ENCODE measurements around the gene FRRS1L.

The FRRS1L gene

DNA sequence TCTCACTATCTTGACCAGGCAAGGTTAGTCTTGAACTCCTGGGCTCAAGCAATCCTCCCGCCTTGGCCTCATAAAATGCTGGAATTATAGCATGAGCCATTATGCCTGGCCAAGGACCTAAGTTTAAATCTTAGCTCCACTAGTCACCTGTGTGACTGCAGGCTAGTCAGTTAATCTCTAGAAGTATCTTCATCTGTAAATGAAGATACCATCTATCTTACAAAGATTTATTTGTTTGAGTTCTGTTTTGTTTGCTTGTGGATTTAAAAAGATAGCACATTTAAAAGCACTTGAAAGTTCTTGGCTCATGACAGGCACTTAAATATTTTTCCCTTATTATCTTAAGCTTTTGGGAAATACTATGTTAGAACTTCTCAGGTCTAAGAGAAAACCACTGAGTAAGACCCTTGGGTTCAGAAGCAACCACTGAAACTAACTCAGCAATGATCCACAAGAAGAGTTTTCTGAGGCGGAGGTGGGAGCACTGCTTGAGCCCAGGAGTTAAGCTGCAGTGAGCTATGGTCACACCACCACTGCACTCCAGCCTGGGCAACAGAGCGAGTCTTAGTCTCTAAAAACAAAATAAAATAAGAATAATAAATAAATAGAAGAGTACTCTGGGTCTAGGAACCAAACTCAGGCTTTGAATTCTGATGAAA is 66.4 kb downstream of the FRRS1L start:
- no peak for DNase-seq

GRCh38 chr9:109098960-109099308 is 68.1 kb downstream of the FRRS1L start:
- no peak for DNase-seq

GRCh38 chr9:109098171-109098959 is 68.7 kb downstream of the FRRS1L start:
- peak; percentile 38 for DNase-seq

- no peak for DNase-seq
These were observed 69.9 kb downstream of the FRRS1L start for GRCh38 chr9:109097146-109097545.

DNA sequence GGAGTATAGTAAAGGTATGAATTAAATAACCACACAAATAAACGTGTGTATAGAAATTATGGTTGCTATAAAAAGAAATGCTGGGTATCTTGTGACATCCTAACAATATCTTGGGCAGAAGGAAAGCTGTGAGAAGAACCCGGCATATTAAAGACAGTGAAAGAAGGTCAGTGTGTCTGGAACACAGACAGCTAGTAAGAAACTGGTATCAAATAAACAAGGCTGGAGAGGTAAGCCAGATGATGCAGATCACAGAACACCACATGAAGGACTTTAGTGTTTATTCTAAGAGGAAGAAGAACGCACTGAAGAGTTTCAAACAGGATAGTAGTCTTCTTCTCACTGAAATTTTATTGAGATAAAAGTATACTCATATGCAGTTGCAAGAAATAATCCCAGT is 71.7 kb downstream of the FRRS1L start:
- DNase-seq: no peak

DNA sequence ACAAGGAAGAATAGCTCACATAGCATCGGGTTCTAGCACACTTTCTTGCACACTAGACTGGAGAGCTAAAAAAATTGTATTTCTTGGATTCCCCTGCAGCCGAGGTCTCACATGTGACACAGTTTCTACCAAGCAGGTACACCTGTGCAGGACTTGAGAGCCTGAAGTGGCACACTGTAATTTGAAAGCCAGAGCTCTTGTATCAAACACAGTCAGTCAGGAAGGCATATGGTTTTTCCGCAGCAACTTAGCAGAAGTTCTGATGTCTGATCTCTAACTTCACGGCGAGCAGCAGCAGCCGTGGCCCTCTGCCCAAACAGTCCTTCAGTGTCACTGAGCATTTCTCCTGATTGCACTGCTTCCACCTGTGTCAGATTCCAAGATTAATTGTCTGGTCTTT is 72.8 kb downstream of the FRRS1L start:
- no peak for DNase-seq

GRCh38 chr9:109092587-109092986 is 74.5 kb downstream of the FRRS1L start:
- DNase-seq: no peak

DNA sequence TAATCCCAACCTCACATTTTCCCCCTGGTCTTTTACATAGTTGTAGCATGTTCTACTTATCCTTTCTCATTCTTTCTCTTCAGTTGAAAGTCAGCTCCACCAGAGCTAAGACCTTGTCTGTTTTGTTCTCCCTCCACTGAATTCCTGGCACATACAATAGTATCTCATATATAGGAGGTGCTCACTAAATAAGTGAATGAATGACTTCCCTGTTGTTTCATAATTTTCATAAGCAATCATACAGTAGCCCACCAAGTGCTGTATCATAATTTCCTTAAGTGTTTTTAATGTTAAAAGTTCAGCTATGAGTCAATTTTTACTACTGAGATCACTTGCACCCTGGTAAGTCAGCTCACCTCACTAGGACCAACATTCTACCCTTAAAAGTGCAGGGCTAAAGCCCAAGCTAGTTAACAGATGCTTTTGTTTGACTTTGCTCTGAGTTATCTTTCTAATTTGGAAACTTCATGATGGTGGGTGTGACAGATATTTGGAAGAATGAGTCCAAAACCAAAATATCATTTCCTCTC is 74.9 kb downstream of the FRRS1L start:
- DNase-seq: no peak

GRCh38 chr9:109088221-109088620 is 78.8 kb downstream of the FRRS1L start:
- no peak for DNase-seq

- DNase-seq: no peak
These were observed 79.3 kb downstream of the FRRS1L start for GRCh38 chr9:109087795-109088194.

GRCh38 chr9:109086221-109086620 is 80.8 kb downstream of the FRRS1L start:
- no peak for DNase-seq

GRCh38 chr9:109085510-109085909 is 81.5 kb downstream of the FRRS1L start:
- no peak for DNase-seq

- no peak for DNase-seq
These were observed 83.1 kb downstream of the FRRS1L start for GRCh38 chr9:109083813-109084405.

DNA sequence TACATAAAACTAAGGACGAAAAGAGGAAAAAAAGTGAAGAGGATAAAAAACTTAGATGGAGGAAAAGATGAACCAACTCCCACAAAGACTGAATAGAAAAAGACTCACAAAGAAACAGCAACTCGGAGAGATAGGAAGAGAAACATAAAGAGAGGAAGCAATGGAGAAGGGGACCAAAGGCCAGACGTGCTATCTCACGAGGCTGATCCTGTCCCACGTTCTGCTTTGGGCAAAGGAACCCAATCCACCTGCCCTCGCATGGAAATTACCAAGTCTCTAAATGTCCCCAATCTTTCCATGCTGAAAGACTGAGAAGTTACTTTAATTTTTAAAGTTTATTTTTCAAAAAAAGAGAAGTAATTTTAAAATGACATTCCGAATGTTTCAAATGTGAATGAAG is 83.9 kb downstream of the FRRS1L start:
- DNase-seq: no peak

GRCh38 chr9:109082091-109082620 is 84.9 kb downstream of the FRRS1L start:
- DNase-seq: no peak
